ENCODE results near the gene HUWE1. TPM values are rescaled to one million over a fixed set of nuclear protein-coding genes. Genes with fewer than 3 reads are reported as not detected.
"Not testable (repeated sequence)": the region's sequence is repeated elsewhere in the genome, so short reads cannot be mapped to it uniquely, and the experiment has no call there.

The HUWE1 gene
- total and polyA plus RNA-seq, 2 of the 13 experiments (the other 11 are each of a cell fraction or from before 2014, with no cell fraction given) = 63.2 to 68.1 TPM

- TF ChIP-seq POLR2A (IDR thresholded peaks at IDR 0.05; ENCODE audit: insufficient read depth in 1 of 2, low read depth in 2 of 2, low read length in 2 of 2) = no peak
- no peak for TF ChIP-seq THAP9 (CRISPR knock-in tag; IDR thresholded peaks at IDR 0.05; ENCODE audit: borderline replicate concordance)
- FAIRE-seq (no peak), ATAC-seq (no peak), DNase-seq (ENCODE audit: low spot score) (no peak)
- Histone ChIP-seq H3K27ac (ENCODE audit: extremely low read length, insufficient read depth, low read length) (no peak overlapping the region), H3K9me3 (ENCODE audit: low read length) (no peaks in the 10 kb centered on the region), H4K20me1 (ENCODE audit: insufficient read depth, low read length) (no peaks in the 10 kb centered on the region), H3K4me3 (replicated peaks in 1 of 3; ENCODE audit: insufficient read depth in 1 of 3, low read depth in 2 of 3, low read length in 3 of 3) (no peak overlapping the region), H3K4me1 (ENCODE audit: insufficient read depth, low read length) (no peaks in the 10 kb centered on the region), H3K36me3 (replicated peaks in 1 of 2; ENCODE audit: control insufficient read depth in 1 of 2, insufficient read depth in 2 of 2, low read length in 2 of 2) (no peaks in the 10 kb centered on the region), H2AFZ (ENCODE audit: low read length) (no peak overlapping the region), H3K9ac (ENCODE audit: insufficient read depth, low read depth, low read length) (no peak overlapping the region), H3K4me2 (ENCODE audit: low read depth, low read length) (no peak overlapping the region), H3K79me2 (ENCODE audit: insufficient read depth, low read length) (no peaks in the 10 kb centered on the region), H3K27me3 (ENCODE audit: control insufficient read depth in 1 of 2, insufficient read depth in 2 of 2, low read length in 2 of 2) (no peaks in the 10 kb centered on the region)
- ChIA-PET CTCF (ENCODE audit: low intra/inter-chr PET ratio, low total read pairs) (no interaction called here), POLR2A (no interaction called here)
- 54% methylated on average over 4 of the region's 4 CpGs for WGBS (ENCODE audit: low lambda C conversion rate)
- in situ Hi-C loops (cut with HindIII; ENCODE audit: extremely low pct_ligation_motif_present, low pct_unique_long_range_greater_than_20kb) (no loop called here), intact Hi-C loops (cut with micrococcal nuclease; ENCODE audit: unreplicated experiment) (no loop called here)
- BruUV-seq (replicated peaks) = no TSS peak
Observed at GRCh38 chrX:53723381-53723780, 36.9 kb upstream of the HUWE1 start.

GRCh38 chrX:53721610-53722009 lies 35.1 kb upstream of the HUWE1 start:
- in situ Hi-C loops (cut with HindIII; ENCODE audit: extremely low pct_ligation_motif_present, low pct_unique_long_range_greater_than_20kb) = not testable (repeated sequence)

GRCh38 chrX:53719666-53720065 lies 33.1 kb upstream of the HUWE1 start:
- H3K9me3 ChIP-seq (ENCODE audit: low read length); ATAC-seq; intact Hi-C loops (cut with micrococcal nuclease; ENCODE audit: unreplicated experiment); POLR2A ChIA-PET; in situ Hi-C loops (cut with HindIII; ENCODE audit: extremely low pct_ligation_motif_present, low pct_unique_long_range_greater_than_20kb); H3K9ac ChIP-seq (ENCODE audit: insufficient read depth, low read depth, low read length); H3K27me3 ChIP-seq (ENCODE audit: control insufficient read depth in 1 of 2, insufficient read depth in 2 of 2, low read length in 2 of 2); BruUV-seq (replicated peaks); H4K20me1 ChIP-seq (ENCODE audit: insufficient read depth, low read length); H3K27ac ChIP-seq (ENCODE audit: extremely low read length, insufficient read depth, low read length); FAIRE-seq; H3K4me2 ChIP-seq (ENCODE audit: low read depth, low read length); H3K79me2 ChIP-seq (ENCODE audit: insufficient read depth, low read length); H3K4me3 ChIP-seq (replicated peaks in 1 of 3; ENCODE audit: insufficient read depth in 1 of 3, low read depth in 2 of 3, low read length in 3 of 3); H3K4me1 ChIP-seq (ENCODE audit: insufficient read depth, low read length); H2AFZ ChIP-seq (ENCODE audit: low read length); CTCF ChIA-PET (ENCODE audit: low intra/inter-chr PET ratio, low total read pairs); DNase-seq (ENCODE audit: low spot score); H3K36me3 ChIP-seq (replicated peaks in 1 of 2; ENCODE audit: control insufficient read depth in 1 of 2, insufficient read depth in 2 of 2, low read length in 2 of 2): not testable (repeated sequence)
- WGBS (ENCODE audit: low lambda C conversion rate) = no CpG with 5 or more reads among the region's 7 CpGs

More at GRCh38 chrX:53721610-53722009, 35.1 kb upstream of the HUWE1 start:
- H4K20me1 ChIP-seq (ENCODE audit: insufficient read depth, low read length); H3K4me2 ChIP-seq (ENCODE audit: low read depth, low read length); H3K27ac ChIP-seq (ENCODE audit: extremely low read length, insufficient read depth, low read length); H3K36me3 ChIP-seq (replicated peaks in 1 of 2; ENCODE audit: control insufficient read depth in 1 of 2, insufficient read depth in 2 of 2, low read length in 2 of 2); H3K4me1 ChIP-seq (ENCODE audit: insufficient read depth, low read length); H3K27me3 ChIP-seq (ENCODE audit: control insufficient read depth in 1 of 2, insufficient read depth in 2 of 2, low read length in 2 of 2); intact Hi-C loops (cut with micrococcal nuclease; ENCODE audit: unreplicated experiment); DNase-seq (ENCODE audit: low spot score); ATAC-seq; H3K4me3 ChIP-seq (replicated peaks in 1 of 3; ENCODE audit: insufficient read depth in 1 of 3, low read depth in 2 of 3, low read length in 3 of 3); H2AFZ ChIP-seq (ENCODE audit: low read length); CTCF ChIA-PET (ENCODE audit: low intra/inter-chr PET ratio, low total read pairs); FAIRE-seq; POLR2A ChIA-PET; H3K9me3 ChIP-seq (ENCODE audit: low read length); H3K9ac ChIP-seq (ENCODE audit: insufficient read depth, low read depth, low read length); BruUV-seq (replicated peaks); H3K79me2 ChIP-seq (ENCODE audit: insufficient read depth, low read length): not testable (repeated sequence)
- no CpG with 5 or more reads among the region's 32 CpGs for WGBS (ENCODE audit: low lambda C conversion rate)
